Stimulated activated CD4-positive, alpha-beta T cell treated with anti-CD3 and anti-CD28 coated beads, Interleukin-1b, Interleukin-23, amount 100 ng/mL, for 48 hours (primary cell): ENCODE measurements around the gene PID1.

Experiments
- DNase-seq: peaks from one replicate; pipeline ENCODE4 v3.0.0-alpha.2; 2020

Gene PID1, protein sequence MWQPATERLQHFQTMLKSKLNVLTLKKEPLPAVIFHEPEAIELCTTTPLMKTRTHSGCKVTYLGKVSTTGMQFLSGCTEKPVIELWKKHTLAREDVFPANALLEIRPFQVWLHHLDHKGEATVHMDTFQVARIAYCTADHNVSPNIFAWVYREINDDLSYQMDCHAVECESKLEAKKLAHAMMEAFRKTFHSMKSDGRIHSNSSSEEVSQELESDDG

DNA sequence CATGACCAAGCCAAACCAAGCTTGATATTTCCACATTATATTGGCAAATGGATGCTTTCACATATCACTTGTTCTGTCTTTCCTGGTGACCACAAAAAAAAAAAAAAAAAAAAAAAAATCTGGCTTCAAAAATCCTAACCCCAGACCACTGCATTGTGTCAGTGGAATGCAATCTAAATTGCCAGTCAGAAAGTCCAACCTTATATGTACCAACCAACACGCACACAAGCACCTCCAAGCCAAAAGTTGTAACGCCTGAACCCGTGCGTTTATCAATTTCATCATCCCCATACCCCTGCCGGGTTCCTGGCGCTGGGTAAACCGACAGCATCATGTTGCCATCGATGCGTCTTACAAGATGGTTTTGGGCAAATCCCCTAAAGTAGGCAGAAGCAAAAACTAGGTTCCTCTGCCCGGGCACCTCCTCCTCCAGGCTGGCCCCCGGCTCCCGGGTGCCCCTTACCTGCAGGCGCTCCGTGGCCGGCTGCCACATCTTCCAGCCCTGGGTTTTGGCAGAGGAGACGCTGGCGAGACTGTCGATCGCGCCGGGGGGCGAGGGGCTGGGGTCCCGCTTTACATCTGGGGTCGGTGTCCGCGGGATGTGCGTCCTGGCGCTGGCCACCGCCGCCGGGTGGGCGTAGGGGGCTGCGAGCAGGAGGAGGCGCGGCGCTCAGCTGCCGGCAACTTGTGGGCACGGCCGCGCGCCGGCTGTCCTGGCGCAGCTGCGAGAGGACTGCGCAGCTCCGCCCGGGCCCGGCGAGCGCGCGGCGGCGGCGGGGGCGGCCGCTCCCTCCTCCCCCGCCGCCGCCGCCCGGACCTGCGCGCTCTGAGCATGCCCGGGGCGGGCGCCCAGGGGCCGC lies at the start of gene PID1:
TSS of gene PID1 (minus strand) at position 737 of the 860 bp plus-strand sequence. CDS start at position 493, 244 bp downstream.
- DNase-seq: no peak

DNA sequence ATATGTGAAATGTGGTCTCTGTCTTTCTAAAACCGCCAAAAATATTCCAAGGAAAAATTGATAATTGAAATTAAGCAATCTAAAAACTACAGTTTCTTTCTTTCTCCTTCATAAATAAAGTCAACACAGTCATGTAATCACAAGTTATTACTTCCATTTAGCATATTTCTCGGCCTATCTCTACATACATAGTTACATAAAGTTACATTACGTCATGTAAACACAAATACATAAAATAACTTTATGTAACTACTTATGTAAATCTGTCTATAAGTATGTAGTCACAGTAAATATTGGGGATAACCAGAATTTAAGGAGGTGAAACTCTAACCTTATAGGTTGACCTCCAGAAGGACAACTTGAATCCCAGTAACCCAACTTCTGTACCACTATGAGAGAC lies 48.5 kb upstream of the PID1 start:
- DNase-seq: no peak

DNA sequence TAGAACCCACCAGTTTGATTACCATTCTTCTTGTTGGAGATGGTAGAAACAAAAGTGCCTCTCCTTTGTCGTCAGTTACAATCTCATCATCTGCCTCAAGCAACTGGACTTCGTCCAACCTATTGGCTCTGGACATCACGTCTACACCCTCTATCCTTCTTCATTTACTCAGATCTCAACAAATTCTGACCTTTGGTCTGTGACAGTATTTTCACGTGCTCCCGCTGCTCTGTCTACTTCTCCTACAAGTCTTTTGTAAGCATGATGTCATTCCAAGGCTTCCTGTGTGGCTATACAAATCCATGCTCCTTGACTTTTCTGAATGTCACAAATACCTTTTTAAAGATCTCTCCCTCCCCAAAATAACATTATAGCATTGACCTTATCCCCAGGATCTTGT lies 43.0 kb upstream of the PID1 start:
- DNase-seq: no peak

DNA sequence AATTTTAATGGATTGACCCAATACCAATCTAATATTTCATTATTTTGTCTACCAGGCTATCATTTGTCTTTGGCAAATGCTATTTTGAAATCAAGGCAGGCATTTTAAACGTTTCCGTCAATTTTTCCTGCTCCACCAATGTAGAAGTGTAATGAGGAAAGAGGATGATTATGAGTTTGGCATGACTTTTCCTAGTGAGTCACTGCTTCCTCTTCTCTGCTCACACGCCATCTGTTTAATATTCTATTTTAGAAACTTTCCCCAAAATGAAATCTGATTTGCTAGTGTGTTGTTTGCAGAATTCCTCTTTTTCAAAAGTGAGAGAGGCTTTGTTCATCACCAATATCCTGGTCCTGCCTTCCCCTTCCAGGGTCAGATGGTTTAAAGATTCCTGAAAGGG lies 42.5 kb upstream of the PID1 start:
- DNase-seq: no peak

DNA sequence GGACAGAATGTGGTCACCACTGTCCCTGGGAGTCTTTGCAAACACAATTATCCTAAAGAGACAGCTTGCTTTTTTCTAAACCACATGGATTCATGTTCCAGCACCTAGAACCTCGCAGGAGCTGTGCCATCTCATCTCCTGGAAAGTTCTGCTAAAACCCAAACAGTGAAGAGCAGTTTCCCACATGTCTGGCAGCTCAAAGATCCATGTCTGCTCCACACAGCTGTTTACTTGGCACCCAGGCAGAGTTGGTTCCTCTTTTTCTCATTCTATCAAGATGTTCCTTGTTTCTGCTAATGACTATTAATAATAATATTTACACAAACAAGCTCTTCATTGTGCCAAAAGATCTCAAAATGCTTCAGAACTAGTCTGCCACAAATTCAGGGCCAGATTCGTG lies 30.1 kb upstream of the PID1 start:
- no peak for DNase-seq

DNA sequence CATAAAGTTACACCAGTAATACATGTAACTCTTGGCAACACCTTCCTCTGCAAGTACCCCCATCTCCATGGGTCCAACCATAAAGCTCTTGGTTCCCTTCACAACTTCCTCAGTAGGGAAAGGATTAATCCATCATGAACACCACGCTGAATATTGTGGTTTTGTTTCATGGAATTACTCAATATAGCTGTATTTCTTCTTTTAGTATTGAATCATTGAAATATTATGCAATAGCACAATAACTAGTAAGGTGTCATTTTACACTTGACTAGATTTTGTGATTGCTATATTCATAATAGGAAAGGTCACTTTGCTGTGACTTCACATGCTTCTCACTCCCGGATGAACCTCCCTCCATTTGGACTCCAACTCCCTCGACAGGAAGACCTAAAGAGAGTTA lies 29.7 kb upstream of the PID1 start:
- no peak for DNase-seq

DNA sequence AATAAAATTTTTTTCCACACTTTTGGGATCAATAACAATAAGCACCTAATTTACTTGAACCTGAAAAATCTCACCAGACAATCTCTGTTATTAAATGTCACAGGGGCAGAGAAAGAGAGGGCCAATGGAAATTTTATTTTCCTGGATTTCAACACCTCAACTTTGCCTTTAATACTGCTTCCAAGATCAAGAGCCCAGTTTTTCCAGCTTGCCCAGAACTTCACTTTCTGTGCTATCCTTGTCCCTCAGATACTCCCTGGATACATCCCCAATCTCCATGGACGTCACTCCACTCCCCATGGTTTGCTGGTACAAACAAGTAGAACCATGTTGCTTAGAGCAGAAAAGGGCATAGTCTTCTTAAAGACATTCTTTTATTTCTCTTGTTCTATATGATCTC lies 29.3 kb upstream of the PID1 start:
- no peak for DNase-seq

DNA sequence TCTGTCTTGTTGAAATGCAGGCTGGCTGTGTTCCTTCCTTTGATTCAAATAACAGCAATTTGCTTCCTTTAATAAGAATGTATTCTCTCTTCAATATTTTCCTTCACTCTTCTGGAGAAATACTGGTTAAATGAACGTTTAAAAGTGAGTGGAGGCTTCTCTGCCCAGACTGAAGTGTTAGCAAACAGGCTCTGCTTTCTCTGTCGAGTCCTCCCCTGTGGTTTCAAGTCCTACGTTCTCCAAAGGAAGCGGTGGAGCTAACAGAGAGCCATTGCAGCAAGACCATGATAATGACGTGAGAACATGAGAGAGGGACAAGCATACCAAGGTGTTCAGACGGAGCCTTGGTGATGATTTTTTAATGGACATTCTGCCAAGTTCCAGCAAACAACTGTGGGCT lies 26.2 kb upstream of the PID1 start:
- DNase-seq: no peak

DNA sequence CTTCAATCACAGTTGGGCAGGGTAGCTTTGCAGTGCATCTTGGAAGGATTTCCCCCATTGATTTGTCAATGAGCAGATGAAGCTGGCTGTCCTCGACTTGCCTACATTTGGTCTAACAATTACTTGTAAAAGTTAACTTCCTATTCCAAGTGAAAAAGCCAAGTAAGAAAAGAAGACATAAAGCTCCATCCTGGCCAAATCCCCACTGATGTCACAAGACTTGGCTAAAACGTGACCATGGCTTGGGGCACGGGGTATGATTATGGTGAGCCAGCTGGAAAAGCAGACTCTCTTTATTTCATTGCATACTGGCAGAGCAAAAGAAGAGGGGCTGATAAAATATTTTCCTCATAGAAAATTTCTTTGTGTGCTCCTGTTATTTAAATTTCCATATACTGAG lies 25.4 kb upstream of the PID1 start:
- DNase-seq: no peak

DNA sequence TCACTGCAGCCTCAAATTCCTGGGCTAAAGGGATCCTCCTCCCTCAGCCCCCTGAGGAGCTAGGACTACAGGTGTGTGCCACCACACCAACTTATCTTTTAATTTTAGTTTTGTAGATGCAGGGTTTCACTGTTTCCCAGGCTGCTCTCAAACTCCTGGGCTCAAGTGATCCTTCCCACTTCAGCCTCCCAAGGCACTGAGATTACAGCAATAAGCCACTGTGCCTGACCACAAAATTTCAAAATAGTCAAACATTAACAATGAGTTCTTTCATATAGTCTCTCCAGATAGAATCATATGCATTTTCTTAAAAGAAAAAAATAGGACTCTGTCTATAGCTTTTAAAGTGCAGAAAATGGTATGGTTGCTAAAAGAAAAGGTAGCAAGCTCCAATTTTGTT lies 24.9 kb upstream of the PID1 start:
- DNase-seq: no peak

DNA sequence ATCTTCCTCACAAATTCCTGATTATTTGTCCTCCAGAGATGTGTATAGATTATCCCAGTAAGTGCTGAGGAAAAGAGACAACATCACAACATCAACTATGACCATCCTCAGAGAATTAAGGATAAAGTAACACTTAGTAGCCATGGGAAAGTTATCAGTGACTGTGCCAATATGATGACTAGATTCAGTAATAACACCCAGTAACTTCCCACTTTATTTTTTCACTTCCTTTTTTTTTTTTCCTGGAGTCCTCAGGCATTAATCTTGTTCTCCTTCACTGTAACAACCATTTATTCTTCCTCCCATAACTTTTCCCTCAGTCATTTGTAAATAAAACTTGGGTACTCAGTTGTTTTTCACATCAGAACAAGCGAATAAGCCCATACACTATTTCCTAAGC lies 16.7 kb upstream of the PID1 start:
- no peak for DNase-seq

DNA sequence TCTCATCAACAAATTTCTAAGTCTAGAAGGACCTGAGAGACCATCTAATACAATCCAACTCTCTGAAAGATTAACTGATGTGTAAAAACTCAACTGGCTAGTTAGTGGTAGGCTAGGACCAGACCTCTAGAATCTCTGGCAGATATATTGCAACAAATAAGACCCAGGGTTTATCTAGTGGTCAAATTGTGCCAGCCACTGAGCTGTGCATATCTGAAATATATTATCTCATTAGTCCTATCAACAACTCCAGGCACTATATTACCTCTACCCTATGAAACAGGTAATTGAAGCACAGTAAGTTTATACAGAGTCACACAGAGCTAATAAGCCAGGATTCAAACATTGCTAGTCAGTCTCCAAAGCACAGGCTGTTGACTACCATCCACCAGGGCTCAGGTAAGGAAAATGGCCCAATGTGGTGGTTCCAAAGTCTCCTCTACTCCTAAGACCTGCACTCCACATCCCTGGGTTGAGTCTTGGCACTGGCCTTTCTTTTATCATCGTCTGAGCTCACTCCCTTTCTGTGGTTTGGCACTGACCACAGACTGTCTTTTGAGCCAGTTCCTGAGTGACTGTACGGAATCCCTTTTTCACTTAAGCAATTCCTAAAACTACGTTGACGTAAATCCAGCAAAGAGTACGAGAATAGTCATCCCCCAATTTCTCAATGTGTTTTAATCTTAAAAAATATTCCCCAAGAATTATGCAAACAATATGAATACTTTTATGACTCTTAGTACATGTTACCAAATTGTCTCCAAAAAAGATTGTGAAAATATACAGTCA lies 11.9 kb upstream of the PID1 start:
- no peak for DNase-seq

DNA sequence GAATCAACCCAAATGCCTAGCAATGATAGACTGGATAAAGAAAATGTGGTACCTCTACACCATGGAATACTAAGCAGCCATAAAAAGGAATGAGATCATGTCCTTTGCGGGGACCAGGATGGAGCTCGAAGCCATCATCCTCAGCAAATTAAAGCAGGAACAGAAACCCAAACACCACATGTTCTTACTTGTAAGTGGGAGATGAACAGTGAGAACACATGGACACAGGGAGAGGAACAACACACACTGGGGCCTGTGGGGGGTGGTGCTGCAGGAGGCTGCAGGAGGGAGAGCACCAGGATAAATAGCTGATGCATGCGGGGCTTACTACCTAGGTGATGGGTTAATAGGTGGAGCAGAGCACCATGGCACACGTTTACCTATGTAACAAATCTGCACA lies 8.4 kb upstream of the PID1 start:
- no peak for DNase-seq

DNA sequence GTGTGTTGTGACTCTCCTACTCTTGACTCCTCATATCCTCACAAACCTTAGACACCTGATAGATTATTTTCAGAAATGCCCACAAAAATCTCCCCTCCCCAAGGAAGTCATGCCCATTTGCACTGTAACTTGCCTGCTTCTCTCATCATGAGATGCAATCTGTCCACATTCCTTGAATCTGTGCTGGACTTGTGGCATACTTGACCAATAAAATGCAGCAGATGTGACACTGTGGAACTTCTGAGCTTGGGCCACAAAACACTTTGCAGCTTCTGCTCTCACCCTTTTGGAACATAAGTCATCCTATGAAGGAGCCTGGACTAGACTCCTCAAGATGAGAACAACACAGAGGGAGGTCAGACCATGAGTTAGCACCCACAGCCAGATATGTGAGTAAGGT lies 4.4 kb upstream of the PID1 start:
- no peak for DNase-seq

DNA sequence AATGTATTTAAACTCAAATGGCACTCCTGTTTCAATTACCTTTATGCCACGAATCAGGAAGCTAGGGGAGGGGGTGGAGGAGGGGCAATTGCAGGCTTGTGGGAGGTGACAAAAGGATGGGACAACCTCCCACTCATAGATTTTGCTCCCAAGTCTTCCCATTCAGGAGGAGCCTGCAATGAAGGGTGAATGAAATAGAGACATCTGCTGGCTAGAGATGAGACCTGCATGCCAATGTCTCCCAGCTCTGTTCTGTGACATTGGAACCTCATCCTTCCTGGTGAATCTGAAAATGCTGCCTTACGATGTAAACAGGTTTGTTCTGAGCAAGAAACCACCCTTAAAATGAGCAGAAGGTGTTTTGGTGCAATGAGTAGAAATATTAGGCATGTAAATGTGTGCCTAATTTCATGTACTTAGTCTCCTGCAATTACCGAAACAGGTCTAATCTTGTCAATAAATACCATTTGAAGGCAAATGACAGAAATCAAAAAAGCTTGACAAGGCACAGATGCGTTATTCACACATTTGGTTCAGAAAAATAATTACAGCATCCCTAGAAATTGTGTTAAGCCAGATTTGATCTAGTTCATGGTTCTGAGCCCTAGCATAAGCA lies 2.7 kb upstream of the PID1 start:
- DNase-seq: no peak

DNA sequence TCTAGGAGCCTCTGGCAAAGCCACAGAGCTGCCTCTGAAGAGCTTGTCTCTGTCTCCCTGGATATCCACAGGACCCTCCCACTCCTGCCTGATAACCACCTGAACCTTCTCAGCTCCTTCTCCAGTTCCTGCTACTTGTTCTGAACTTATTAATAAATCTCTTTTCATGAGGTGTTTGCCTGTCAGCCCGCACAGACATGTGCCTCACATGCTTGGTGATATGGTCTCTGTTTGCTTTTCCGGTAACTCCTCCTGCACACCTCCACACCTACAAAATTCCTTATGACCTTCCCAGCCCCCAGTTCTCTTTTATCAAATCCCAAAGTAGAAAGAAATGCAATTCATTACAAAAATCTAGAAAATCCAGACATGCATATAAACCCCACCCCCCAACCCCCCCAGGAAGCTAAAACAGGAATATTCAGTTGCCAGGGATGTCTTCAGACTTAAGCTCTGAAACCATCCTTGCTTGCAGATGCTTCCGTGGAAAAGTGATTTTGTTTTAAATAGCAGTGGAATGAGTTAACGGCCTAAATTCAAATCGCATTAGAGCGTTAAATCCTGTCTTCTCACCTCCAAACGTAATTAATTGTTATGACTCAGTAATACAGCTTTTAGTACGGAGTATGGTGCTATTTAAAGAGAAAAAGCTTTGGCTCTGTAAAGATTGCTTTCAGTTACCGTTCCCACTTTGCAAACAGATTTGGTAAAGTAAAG lies 2.1 kb upstream of the PID1 start:
- no peak for DNase-seq

DNA sequence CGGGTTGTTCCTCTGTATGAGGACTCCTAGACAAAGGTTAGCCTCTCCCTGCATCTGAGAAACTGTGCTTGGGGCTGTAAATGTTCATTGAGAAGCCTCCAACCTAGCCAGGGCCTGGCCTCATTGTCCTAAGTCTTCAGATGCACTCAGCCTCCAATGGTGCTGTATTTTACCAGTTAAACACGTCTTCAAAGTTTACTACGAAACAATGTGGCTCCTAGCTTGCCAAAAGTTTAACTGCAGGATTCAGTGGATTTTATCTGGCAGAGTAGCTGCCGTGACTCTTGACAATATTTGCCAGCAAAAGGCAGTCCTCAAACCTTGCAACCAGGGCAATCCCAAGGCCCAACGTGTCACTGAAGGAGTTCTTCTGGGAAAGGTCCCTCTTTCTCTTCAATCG lies 1.1 kb downstream of the PID1 start:
- no peak for DNase-seq

DNA sequence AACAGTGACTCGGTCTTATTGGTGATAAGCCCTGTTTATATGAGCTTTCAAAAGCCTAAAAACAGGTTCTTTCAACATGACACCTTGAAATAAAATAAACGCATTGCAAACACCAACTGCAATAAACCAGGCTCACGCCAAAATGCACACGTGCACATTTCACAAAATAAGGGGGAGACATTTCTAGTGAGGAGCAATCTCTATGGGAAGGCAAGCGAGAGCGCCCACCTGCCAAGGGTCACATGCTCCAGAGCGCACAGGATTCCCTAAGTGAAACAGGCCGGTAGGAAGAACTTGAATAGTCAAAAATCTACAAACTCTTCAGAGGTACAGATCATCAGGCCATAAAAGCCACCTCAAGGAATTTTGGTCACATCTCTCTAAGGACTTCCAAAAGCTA lies 1.9 kb downstream of the PID1 start:
- DNase-seq: no peak

DNA sequence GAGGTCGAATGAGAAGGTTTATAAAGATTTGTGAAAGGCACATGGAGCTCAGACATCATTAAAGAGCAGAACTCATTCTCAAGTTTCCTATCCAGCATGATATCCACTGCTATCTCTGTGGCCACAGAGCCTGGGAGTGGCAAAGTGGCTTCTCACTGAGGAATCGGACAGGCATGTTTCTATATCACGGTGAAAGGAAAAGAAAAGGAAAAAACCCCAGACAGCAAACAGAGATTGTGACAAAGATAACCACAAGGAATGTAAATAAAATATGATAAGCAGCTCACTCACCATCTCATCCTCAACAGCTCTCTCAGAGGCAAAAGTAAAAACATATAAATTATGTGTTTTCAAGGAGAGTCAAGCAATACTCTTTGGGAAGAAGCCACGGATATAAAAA lies 2.5 kb downstream of the PID1 start:
- DNase-seq: no peak

DNA sequence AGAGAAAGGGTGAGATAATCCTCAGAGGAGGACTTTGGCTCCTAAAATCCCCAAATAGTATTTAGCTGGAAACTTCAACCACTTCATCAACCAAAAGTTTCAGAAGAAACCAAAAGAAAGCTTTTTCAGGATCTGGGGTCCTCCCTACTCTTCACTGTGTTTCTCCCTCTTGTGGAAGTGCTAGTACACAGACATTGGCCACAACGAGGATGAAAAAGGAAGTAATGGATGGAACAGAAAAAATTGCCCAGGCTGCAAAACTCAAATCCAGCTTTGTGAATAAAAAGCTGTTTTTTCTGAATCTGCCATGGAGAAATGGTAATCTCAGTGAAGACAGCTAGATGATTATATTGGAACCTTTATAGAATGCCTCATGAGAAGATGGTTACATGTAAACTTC lies 4.0 kb downstream of the PID1 start:
- DNase-seq: no peak

DNA sequence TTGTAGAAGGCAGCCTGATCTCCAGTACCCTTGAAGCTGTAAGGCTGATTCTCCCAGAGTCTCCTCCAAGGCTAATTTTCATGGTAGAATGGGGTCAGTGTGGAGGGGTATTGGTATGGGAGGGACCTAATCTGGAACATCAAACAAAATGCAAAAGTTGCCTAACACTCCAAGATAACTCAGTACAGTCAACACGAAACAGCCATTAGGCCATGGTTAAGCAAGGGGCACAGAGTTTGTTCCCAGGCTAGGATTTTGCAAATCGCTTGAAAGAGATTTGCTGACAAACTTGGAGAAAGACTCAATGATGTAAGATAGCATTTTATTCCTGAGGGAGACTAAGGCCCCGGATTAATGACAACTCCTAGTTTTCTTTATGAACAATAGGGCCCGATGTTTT lies 5.4 kb downstream of the PID1 start:
- DNase-seq: no peak

DNA sequence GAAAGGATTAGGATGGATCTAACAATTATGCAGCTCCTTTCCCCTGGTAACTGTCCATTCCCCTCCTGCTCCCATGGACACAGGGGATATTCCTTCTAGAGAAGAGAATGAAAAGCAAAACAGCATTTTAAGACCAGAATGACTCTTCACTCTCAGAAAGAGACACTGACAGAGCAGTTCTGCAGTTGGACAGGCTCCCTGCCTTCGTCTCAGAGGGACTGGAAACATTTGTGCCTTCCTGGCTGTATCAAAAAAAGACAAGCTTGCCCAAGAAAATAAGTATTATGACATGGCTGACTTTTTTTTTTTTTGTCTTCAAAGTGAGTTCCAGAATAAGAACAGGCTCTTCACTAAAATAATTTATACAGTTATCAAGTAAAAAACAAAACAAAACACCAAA lies 9.5 kb downstream of the PID1 start:
- DNase-seq: no peak

DNA sequence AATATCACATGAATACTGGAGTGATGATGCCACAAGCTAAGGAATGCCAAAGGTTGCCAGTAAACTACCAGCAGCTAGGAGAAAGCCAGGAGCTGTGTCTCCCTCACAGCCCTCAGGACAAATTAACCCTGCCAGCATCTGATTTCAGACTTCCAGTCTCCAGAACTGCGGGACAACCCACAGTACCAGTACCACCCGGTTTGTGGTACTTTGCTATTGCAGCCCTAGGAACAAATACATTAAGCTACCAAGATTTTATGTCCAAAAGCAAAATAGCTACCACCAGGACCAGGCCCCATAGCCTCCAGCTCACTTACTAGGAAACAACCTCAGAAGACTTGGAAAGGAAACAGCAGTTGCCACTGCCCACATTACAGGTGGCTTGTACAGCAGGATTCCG lies 10.0 kb downstream of the PID1 start:
- DNase-seq: no peak
